ENCODE measurements around the gene PAM16. TPM values are rescaled to one million over a fixed set of nuclear protein-coding genes. Genes with fewer than 3 reads are reported as not detected.

PAM16 gene
- total and polyA plus RNA-seq, 4 donors, result 23.0 to 183 (median 58.7) TPM

DNA sequence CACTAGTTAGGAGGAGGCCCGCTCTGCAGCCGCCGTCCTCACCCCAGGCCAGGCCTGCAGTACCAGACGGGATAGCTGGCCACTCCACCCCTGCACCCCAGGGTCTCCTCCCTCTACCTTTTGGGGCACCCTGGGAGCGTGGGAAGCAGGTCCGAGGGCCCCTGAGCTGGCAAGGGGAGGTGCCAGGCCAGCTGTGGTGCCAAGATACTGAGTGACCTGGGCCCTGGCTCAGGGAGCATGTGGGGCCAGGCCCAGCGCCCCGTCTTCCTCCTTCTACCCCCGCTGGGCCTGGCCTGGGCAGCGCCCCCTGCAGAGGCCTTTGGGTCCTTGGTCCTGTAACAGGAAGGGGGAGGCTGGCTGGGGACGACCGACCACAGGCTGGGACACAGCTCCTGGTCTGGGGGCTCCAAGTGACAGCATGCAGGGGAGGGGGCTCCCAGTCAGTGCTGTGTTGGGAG is 13.0 kb downstream of the PAM16 start:
- TF ChIP-seq, protein P1, sequence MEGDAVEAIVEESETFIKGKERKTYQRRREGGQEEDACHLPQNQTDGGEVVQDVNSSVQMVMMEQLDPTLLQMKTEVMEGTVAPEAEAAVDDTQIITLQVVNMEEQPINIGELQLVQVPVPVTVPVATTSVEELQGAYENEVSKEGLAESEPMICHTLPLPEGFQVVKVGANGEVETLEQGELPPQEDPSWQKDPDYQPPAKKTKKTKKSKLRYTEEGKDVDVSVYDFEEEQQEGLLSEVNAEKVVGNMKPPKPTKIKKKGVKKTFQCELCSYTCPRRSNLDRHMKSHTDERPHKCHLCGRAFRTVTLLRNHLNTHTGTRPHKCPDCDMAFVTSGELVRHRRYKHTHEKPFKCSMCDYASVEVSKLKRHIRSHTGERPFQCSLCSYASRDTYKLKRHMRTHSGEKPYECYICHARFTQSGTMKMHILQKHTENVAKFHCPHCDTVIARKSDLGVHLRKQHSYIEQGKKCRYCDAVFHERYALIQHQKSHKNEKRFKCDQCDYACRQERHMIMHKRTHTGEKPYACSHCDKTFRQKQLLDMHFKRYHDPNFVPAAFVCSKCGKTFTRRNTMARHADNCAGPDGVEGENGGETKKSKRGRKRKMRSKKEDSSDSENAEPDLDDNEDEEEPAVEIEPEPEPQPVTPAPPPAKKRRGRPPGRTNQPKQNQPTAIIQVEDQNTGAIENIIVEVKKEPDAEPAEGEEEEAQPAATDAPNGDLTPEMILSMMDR (IDR thresholded peaks at IDR 0.05; ENCODE audit: control extremely low read depth, extremely low read depth), result no peak
- H3K9ac ChIP-seq (ENCODE audit: insufficient read depth in 1 of 2, low read length in 2 of 2), result no peak overlapping the region
- no peak overlapping the region for H3K4me3 ChIP-seq
- ATAC-seq (ENCODE audit: insufficient read depth, low FRiP score) (no peak), DNase-seq (no peak)
- no peaks in the 10 kb centered on the region for H3K27me3 ChIP-seq (ENCODE audit: control insufficient read depth in 3 of 3, insufficient read depth in 3 of 3, low read length in 2 of 3)
- peak overlapping the region in 1 of 2 donors; percentile 23 for H3K27ac ChIP-seq (ENCODE audit: low read depth in 1 of 2, low read length in 1 of 2)
- peaks cover 0 to 48% (median 14%) of the 10 kb centered on the region in 4 donors for H3K36me3 ChIP-seq (ENCODE audit: control insufficient read depth in 4 of 4, insufficient read depth in 4 of 4, low read length in 4 of 4)
- WGBS, 2 donors, result 85 to 88% methylated on average over 12 of the region's 12 CpGs
- no peaks in the 10 kb centered on the region for H3K9me3 ChIP-seq (ENCODE audit: control insufficient read depth in 4 of 4, insufficient read depth in 3 of 4, low read length in 3 of 4)
- H3K4me1 ChIP-seq (ENCODE audit: control insufficient read depth in 5 of 5, insufficient read depth in 5 of 5, low read length in 5 of 5), result peaks cover 0 to 26% (median 9%) of the 10 kb centered on the region in 5 donors

DNA sequence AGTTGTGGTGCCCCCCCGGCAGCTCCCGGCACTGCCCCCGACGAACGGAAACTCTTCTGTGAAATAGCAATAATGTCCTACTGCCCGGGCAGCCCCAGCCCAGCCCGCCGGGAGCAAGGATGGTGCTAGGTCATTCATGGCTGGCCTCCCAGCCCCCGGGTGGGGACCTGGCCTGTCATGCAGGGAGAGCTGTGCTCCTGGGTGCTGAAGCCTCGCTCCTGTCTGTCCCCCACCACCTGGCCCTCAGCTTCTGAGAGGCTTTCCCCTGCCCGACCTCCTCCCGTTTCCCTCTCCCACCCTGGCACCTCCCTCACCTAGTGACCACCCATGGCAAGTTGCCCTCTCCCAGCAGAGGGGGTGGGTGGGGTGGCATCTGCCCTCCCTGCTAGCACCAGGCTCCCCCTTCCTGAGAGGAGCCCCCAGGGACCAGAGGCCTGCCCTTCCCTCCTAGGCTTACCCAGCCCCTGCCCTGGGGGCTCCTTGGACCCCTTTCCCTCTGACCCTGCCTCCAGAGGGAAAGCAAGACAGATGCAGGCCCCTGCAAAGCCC is 13.5 kb downstream of the PAM16 start:
- TF ChIP-seq, protein P1 (IDR thresholded peaks at IDR 0.05; ENCODE audit: control extremely low read depth, extremely low read depth), result no peak
- Histone ChIP-seq H3K9me3 (ENCODE audit: control insufficient read depth in 4 of 4, insufficient read depth in 3 of 4, low read length in 3 of 4) (no peaks in the 10 kb centered on the region), H3K36me3 (ENCODE audit: control insufficient read depth in 4 of 4, insufficient read depth in 4 of 4, low read length in 4 of 4) (peaks cover 0 to 46% (median 15%) of the 10 kb centered on the region in 4 donors), H3K27me3 (ENCODE audit: control insufficient read depth in 3 of 3, insufficient read depth in 3 of 3, low read length in 2 of 3) (no peaks in the 10 kb centered on the region), H3K9ac (ENCODE audit: insufficient read depth in 1 of 2, low read length in 2 of 2) (no peak overlapping the region), H3K4me1 (ENCODE audit: control insufficient read depth in 5 of 5, insufficient read depth in 5 of 5, low read length in 5 of 5) (peaks cover 0 to 26% (median 7%) of the 10 kb centered on the region in 5 donors), H3K4me3 (no peak overlapping the region), H3K27ac (ENCODE audit: low read depth in 1 of 2, low read length in 1 of 2) (no peak overlapping the region)
- 74 to 86% methylated on average over 12 of the region's 12 CpGs for WGBS, 2 donors
- ATAC-seq (ENCODE audit: insufficient read depth, low FRiP score), result no peak
- no peak for DNase-seq

DNA sequence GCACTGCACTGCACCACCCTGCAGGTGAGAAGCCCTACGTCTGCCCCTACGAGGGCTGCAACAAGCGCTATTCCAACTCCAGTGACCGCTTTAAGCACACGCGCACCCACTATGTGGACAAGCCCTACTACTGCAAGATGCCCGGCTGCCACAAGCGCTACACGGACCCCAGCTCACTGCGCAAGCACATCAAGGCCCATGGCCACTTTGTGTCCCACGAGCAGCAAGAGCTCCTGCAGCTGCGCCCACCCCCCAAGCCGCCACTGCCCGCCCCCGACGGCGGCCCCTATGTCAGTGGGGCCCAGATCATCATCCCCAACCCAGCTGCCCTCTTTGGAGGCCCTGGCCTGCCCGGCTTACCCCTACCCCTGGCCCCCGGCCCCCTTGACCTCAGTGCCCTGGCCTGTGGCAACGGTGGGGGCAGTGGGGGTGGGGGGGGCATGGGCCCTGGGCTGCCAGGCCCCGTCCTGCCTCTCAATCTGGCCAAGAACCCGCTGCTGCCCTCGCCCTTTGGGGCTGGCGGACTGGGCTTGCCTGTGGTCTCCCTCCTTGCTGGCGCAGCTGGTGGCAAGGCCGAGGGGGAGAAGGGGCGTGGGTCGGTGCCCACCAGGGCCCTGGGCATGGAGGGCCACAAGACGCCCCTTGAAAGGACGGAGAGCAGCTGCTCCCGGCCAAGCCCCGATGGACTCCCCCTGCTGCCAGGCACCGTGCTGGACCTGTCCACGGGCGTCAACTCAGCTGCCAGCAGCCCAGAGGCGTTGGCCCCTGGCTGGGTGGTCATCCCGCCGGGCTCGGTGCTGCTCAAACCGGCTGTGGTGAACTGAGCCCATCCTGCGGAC is 14.2 kb downstream of the PAM16 start:
- no peak overlapping the region for H3K4me3 ChIP-seq
- ATAC-seq (ENCODE audit: insufficient read depth, low FRiP score), result no peak
- no peaks in the 10 kb centered on the region for H3K27me3 ChIP-seq (ENCODE audit: control insufficient read depth in 3 of 3, insufficient read depth in 3 of 3, low read length in 2 of 3)
- H3K4me1 ChIP-seq (ENCODE audit: control insufficient read depth in 5 of 5, insufficient read depth in 5 of 5, low read length in 5 of 5), result peaks cover 0 to 26% (median 7%) of the 10 kb centered on the region in 5 donors
- H3K9me3 ChIP-seq (ENCODE audit: control insufficient read depth in 4 of 4, insufficient read depth in 3 of 4, low read length in 3 of 4), result no peaks in the 10 kb centered on the region
- TF ChIP-seq, protein P1 (IDR thresholded peaks at IDR 0.05; ENCODE audit: control extremely low read depth, extremely low read depth), result no peak
- no peak overlapping the region for H3K9ac ChIP-seq (ENCODE audit: insufficient read depth in 1 of 2, low read length in 2 of 2)
- peaks cover 0 to 46% (median 15%) of the 10 kb centered on the region in 4 donors for H3K36me3 ChIP-seq (ENCODE audit: control insufficient read depth in 4 of 4, insufficient read depth in 4 of 4, low read length in 4 of 4)
- WGBS, 2 donors, result 87 to 89% methylated on average over 36 to 41 of the region's 41 CpGs
- DNase-seq, result no peak
- no peak overlapping the region for H3K27ac ChIP-seq (ENCODE audit: low read depth in 1 of 2, low read length in 1 of 2)

Measured in lung (tissue), 12 donors.